Stomach (tissue), 4 donors: ENCODE data around the gene LGALS7B.

Source experiments
- CTCF ChIP-seq, 7 experiments: fragments of 450-650 bp in 4 of 7; fragments of 200-600 bp in 3 of 7; sonication (generic) in 3 of 7; IDR thresholded peaks; one replicate each; pipeline ENCODE4 v1.5.1; 2016 to 2019; ENCODE audit warnings: antibody characterized with exemption in 7 of 7, control low read depth in 2 of 7, mild to moderate bottlenecking in 1 of 7
- POLR2A ChIP-seq, 4 donors: fragments of 450-650 bp; IDR thresholded peaks; one replicate each; pipeline ENCODE4 v1.6.1; 2016; ENCODE audit warnings: antibody characterized with exemption in 4 of 4, control low read depth in 2 of 4, mild to moderate bottlenecking in 1 of 4, moderate library complexity in 1 of 4
- POLR2AphosphoS5 ChIP-seq, 3 donors: sonication (generic); formaldehyde crosslinking; IDR thresholded peaks; one replicate each; pipeline ENCODE4 v1.6.1; 2016; ENCODE audit warnings: antibody characterized with exemption in 3 of 3

DNA sequence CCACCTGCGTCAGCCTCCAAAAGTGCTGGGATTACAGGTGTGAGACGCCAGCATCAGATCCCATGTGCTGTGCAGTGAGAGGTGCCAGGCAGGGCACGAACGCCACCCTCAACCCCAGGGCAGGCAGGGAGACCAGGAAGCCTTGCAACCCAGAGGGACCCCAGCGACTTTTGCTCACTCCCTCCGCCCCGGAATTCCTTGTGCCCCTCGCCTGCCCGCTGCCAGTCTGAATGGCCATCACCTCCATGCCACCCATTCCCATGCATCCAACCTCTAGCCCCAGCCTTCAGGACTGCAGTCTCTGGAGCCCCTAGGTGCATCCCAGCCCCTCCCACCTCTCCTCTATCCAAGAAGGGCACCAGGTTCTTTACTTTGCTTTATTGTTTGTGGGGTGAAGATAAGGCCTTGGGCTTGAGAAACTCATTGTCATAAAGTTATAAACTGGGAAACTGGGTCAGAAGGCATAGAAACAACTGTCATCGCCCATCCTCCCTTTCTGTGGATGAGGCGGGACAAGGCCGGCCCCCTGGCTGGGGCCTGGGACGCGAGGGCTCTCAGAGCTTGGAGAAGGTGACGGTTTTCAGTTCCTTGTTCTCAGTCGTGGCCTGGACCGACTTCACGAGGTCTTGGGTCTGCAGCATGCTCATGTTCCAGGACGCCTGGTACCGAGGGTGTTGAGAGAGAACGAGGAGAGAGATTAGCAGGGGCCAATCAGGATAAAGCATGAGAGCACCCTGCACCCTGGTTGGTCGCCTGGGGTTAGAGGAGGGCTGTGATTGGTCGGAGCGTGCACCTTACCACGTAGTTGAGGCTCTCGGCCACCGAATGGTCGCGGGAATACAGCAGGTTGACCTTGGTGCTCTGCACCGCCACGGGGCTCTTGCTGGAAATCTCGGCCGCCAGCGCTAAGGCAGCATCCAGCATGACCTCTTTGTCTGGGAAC, 26.3 kb downstream of the LGALS7B start:
- TF ChIP-seq POLR2AphosphoS5 (IDR thresholded peaks at IDR 0.05) = no peak
- TF ChIP-seq CTCF (IDR thresholded peaks at IDR 0.05) = no peak
- no peak for TF ChIP-seq POLR2A (IDR thresholded peaks at IDR 0.05)
